NCI-H460 (cell line): ENCODE data around the gene SEC11A. TPM values are rescaled to one million over a fixed set of nuclear protein-coding genes. Genes with fewer than 3 reads are reported as not detected.
"Not testable (repeated sequence)": the region's sequence is repeated elsewhere in the genome, so short reads cannot be mapped to it uniquely, and the experiment has no call there.

Source experiments
- DNase-seq: peaks from one replicate; pipeline ENCODE4 v3.0.0-alpha.2; 2016; ENCODE audit warnings: low read depth; ENCODE audit errors: extremely low read depth
- total RNA-seq: library from RNA; depleted of rRNA; stranded (reverse); fragments of >200 nt; shearing (Covaris generic); gene quantifications from 2 replicates; pipeline ENCODE4 v1.2.3, GENCODE V29; 2014

The SEC11A gene
- total RNA-seq, 1 experiment from 2014 or later = 212 TPM

DNA sequence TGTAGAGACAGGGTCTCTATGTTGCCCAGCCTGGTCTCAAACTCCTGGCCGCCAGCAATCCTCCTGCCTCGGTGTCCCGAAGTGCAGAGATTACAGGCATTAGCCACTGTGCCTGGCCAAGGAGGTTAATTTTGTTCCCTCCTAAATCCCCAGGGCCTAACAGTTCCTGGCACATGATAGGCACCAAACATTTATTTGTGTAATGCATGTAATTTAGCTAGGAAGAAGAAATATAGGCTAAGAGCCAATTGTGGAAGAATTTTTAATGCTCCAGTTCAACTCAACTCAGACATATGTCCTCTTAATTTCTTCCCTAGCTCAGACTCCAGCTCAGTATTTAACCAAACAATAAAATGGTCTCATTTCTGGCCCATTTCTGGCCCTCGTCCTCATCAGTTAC is 24.8 kb upstream of the SEC11A start:
- no peak for DNase-seq

GRCh38 chr15:84737005-84737404 is 21.1 kb upstream of the SEC11A start:
- DNase-seq = no peak

- no peak for DNase-seq
Observed at GRCh38 chr15:84736375-84736774, 20.4 kb upstream of the SEC11A start.

DNA sequence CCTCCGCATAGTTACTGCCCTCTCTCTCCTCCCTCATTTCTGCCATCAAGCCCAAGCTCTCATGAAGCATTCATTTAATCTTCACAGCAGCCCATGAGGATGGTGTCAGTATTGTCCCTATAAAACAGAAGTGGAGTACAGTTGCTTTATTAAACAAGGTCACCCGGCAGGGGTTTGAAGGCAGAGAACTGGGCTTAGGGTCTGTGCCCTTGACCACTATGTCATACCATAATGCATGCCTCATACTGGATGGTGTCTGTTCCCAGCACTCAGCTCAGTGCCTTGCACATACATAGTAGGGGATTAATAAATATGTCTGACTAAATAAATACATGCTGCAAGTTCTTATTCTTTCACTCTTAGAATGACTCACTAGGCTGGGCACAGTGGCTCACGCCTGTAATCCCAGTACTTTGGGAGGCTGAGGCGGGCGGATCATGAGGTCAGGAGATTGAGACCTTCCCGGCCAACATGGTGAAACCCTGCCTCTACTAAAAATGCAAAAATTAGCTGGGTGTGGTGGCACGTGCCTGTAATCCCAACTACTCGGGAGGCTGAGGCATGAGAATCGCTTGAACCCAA is 19.6 kb upstream of the SEC11A start:
- DNase-seq = not testable (repeated sequence)

- DNase-seq = peak; percentile 41
Observed at GRCh38 chr15:84734794-84735479, 19.0 kb upstream of the SEC11A start.

- no peak for DNase-seq
Observed at GRCh38 chr15:84731774-84732173, 15.8 kb upstream of the SEC11A start.

GRCh38 chr15:84727429-84727828 is 11.5 kb upstream of the SEC11A start:
- no peak for DNase-seq

DNA sequence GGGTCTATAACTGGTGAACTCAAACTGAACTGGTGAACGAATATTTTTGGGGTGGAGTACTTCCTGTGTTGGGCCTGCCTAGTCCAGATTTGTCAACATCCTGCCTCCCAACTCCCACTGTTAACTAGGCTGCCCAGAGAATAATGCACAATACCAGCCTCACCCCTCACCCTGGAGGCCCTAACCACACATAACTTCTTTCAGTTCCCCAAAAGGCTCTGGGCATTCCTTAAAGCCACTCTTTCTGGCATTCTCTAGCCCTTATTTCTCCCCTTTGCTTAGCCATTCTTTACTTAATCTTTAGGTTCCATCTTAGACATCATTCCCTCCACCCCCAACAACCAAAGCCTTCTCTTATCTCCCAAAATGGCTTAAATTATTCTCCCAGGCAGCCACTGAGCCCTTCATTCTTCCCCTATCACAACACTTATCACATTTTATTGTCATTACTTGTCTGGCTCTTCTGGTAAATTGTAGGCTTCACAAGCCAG is 9.1 kb upstream of the SEC11A start:
- no peak for DNase-seq

- DNase-seq = no peak
Observed at GRCh38 chr15:84722628-84723027, 6.7 kb upstream of the SEC11A start.

DNA sequence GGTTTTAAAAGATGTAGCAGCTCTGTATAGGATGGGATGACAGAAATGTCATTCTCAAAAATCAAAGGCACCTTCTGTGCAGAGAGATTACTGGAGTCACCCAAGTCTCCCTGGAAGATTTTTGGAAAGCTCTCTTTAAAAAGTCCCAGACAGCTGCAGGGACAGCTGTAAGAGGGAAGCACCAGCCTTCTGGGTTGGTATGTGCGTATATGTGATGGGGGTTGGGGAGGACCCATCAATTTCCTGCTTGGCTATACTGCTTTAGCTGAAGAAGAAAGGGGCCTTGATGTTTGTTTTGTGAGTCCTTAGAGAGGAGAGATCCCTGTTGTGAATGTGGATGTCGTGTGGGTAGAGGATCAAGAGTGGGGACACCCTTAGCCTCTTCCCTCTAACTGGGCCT is 5.4 kb upstream of the SEC11A start:
- no peak for DNase-seq

- DNase-seq = no peak
Observed at GRCh38 chr15:84715441-84716035, 401 bp downstream of the SEC11A start.

DNA sequence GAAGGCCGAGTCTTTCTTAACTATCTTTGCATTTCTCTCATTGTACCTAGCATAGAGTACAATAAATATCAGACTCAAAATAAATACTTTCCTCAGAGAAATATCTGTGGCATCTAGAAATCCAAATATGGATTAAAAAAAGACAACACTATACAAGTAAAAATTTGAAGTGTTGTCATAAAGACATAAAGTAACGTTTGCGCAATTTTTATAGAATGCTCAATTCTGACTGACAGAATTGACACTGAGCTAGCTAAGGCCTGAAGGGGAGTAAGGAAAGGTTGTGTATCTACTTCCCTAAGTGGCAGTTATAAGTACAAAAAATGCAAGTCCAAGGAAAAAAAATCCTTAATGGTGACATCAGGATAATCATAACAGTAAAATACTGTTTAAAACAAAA is 1.1 kb downstream of the SEC11A start:
- no peak for DNase-seq

GRCh38 chr15:84714372-84714771 is 1.6 kb downstream of the SEC11A start:
- DNase-seq = no peak

DNA sequence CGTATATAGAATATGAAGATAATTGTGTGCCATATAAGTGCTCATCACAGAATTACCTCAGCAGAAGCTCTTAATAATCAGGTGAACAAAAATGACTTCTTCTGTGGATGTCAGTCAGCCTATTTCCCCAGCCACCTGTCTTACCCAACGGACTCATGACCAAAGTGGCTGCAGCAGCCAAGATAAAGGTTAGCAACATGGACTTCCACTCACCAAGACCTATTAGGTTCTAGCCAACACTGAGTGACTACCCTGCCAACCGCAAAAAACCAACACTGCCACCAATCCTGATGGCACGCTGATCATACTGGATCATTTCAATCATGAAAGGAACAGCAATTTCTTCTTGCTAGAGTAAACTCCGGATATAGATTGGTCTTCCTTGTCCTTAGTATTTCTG is 12.1 kb downstream of the SEC11A start:
- DNase-seq = no peak

- no peak for DNase-seq
Observed at GRCh38 chr15:84702961-84703482, 12.9 kb downstream of the SEC11A start.

GRCh38 chr15:84699538-84700191 is 16.3 kb downstream of the SEC11A start:
- DNase-seq = no peak

GRCh38 chr15:84697236-84697990 is 18.5 kb downstream of the SEC11A start:
- no peak for DNase-seq

GRCh38 chr15:84696757-84697156 is 19.2 kb downstream of the SEC11A start:
- DNase-seq = no peak

DNA sequence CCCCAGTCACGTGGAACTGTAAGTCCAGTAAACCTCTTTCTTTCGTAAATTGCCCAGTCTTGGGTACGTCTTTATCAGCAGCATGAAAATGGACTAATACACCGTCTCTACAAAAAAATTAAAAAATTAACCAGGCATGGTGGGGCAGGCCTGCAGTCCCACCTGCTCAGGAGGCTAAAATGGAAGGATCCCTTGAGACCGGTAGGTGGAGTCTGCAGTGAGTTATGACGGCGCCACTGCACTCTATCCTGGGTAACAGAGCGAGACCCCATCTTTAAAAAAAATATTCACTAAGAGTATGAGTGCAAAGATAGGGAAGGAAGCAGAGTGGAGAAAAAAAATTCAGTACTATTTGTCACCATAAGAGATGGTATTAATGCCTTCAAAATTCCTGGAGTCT is 25.6 kb downstream of the SEC11A start:
- no peak for DNase-seq

GRCh38 chr15:84689858-84690257 is 26.1 kb downstream of the SEC11A start:
- no peak for DNase-seq

DNA sequence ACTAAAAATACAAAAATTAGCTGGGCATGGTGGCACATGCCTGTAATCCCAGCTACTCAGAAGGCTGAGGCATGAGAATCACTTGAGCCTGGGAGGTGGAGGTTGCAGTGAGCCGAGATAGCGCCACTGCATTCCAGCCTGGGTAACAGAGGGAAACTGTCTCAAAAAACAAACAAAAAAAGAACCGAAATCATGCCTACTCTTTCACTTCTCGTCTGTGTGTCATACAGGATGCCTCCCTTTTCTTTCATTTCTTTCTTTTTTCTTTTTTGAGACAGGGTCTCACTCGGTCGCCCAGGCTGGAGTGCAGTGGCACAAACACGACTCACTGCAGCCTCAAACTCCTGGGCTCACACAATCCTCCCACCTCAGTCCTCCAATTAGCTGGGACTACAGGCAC is 29.5 kb downstream of the SEC11A start:
- not testable (repeated sequence) for DNase-seq
